HG03159 (cell line): ENCODE results near the gene INSRR.

Source experiments
- ATAC-seq: cut with Tn5 transposase; IDR thresholded peaks from one replicate; pipeline ENCODE4 v1.9.1; 2021; ENCODE audit warnings: mild to moderate bottlenecking, moderate library complexity; ENCODE audit not compliant: unreplicated experiment

Gene INSRR

GRCh38 chr1:156894711-156895454 lies 36.0 kb upstream of the INSRR start:
- no peak for ATAC-seq

- no peak for ATAC-seq
These were observed 35.1 kb upstream of the INSRR start for GRCh38 chr1:156894001-156894400.

- ATAC-seq: no peak
These were observed 34.4 kb upstream of the INSRR start, which contains the start of gene PEAR1 for GRCh38 chr1:156893048-156893953. Gene PEAR1 (plus strand): TSS chr1:156893718. CDS start chr1:156903927, 10,209 bp downstream.

GRCh38 chr1:156892190-156893047 lies 33.5 kb upstream of the INSRR start:
- peak; percentile 64 for ATAC-seq

- no peak for ATAC-seq
These were observed 31.1 kb upstream of the INSRR start for GRCh38 chr1:156889802-156890580.

GRCh38 chr1:156887734-156888133 lies 28.8 kb upstream of the INSRR start:
- no peak for ATAC-seq

- no peak for ATAC-seq
These were observed 28.4 kb upstream of the INSRR start for GRCh38 chr1:156887317-156887716.

GRCh38 chr1:156886583-156887281 lies 27.8 kb upstream of the INSRR start:
- ATAC-seq: no peak

GRCh38 chr1:156885880-156886355 lies 27.0 kb upstream of the INSRR start:
- ATAC-seq: no peak

- ATAC-seq: no peak
These were observed 26.4 kb upstream of the INSRR start for GRCh38 chr1:156885314-156885713.

GRCh38 chr1:156884560-156885184 lies 25.8 kb upstream of the INSRR start:
- ATAC-seq: no peak

GRCh38 chr1:156883919-156884318 lies 25.0 kb upstream of the INSRR start:
- ATAC-seq: no peak

GRCh38 chr1:156882543-156882942 lies 23.6 kb upstream of the INSRR start:
- no peak for ATAC-seq

GRCh38 chr1:156881663-156882062 lies 22.7 kb upstream of the INSRR start:
- ATAC-seq: no peak

- no peak for ATAC-seq
These were observed 22.2 kb upstream of the INSRR start for GRCh38 chr1:156881101-156881500.

GRCh38 chr1:156880473-156880872 lies 21.6 kb upstream of the INSRR start:
- ATAC-seq: no peak

GRCh38 chr1:156879876-156880275 lies 21.0 kb upstream of the INSRR start:
- ATAC-seq: no peak

GRCh38 chr1:156877433-156878170 lies 18.7 kb upstream of the INSRR start:
- no peak for ATAC-seq
